ENCODE data around the gene FOCAD. TPM values are rescaled to one million over a fixed set of nuclear protein-coding genes. Genes with fewer than 3 reads are reported as not detected.

The FOCAD gene
- total RNA-seq, 2 donors from 2014 or later = 51.6 to 56.8 TPM

DNA sequence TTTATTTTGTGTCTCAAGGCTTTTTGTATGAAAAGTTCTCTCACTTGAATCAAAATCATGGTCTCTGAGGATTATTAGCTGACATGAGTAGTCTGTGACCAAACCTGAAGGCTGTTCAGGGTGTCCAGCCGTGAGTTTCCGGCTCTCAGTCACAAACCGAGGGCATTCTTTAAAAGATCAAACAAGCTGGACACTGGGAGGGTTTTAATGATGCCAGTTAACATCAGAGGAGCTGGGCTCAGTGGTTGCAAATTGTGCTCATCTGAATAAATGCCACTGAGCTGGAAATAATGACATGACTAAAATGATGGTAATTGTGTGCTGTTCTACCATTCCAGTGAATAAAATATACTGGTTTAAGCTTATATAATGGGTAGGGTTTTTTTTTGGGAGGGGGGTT lies 153.1 kb downstream of the FOCAD start:
- TF ChIP-seq, protein P1, sequence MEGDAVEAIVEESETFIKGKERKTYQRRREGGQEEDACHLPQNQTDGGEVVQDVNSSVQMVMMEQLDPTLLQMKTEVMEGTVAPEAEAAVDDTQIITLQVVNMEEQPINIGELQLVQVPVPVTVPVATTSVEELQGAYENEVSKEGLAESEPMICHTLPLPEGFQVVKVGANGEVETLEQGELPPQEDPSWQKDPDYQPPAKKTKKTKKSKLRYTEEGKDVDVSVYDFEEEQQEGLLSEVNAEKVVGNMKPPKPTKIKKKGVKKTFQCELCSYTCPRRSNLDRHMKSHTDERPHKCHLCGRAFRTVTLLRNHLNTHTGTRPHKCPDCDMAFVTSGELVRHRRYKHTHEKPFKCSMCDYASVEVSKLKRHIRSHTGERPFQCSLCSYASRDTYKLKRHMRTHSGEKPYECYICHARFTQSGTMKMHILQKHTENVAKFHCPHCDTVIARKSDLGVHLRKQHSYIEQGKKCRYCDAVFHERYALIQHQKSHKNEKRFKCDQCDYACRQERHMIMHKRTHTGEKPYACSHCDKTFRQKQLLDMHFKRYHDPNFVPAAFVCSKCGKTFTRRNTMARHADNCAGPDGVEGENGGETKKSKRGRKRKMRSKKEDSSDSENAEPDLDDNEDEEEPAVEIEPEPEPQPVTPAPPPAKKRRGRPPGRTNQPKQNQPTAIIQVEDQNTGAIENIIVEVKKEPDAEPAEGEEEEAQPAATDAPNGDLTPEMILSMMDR (conservative IDR thresholded peaks at IDR 0.05) = no peak
- H3K36me3 Mint-ChIP-seq (ENCODE audit: low read depth) = peaks cover 22% of the 10 kb centered on the region
- DNase-seq = no peak
- peaks cover 9% of the 10 kb centered on the region for H3K4me1 Mint-ChIP-seq
- Histone ChIP-seq H3K27ac (ENCODE audit: low read depth, low read length) (peak overlapping the region; percentile 16), H3K9ac (ENCODE audit: extremely low read depth, low read length, poor library complexity, severe bottlenecking) (no peak overlapping the region), H3K9me3 (ENCODE audit: control insufficient read depth, low read length) (no peaks in the 10 kb centered on the region), H3K4me3 (ENCODE audit: low read length) (no peak overlapping the region), H3K4me1 (ENCODE audit: control insufficient read depth, insufficient read depth, low read length) (no peaks in the 10 kb centered on the region), H3K27me3 (ENCODE audit: control insufficient read depth, insufficient read depth, low read length, poor library complexity, severe bottlenecking) (no peaks in the 10 kb centered on the region), H3K36me3 (ENCODE audit: control insufficient read depth, insufficient read depth, low read length) (peaks cover 9% of the 10 kb centered on the region)
- no peaks in the 10 kb centered on the region for H3K9me3 Mint-ChIP-seq
- no peak overlapping the region for H3K4me3 Mint-ChIP-seq
- H3K27me3 Mint-ChIP-seq (ENCODE audit: insufficient read depth) = no peaks in the 10 kb centered on the region
- WGBS, 2 experiments (ENCODE audit: insufficient coverage in 1 of 2, insufficient read length in 1 of 2) = 88 to 91% methylated on average over 3 of the region's 3 CpGs
- H3K27ac Mint-ChIP-seq = no peak overlapping the region

DNA sequence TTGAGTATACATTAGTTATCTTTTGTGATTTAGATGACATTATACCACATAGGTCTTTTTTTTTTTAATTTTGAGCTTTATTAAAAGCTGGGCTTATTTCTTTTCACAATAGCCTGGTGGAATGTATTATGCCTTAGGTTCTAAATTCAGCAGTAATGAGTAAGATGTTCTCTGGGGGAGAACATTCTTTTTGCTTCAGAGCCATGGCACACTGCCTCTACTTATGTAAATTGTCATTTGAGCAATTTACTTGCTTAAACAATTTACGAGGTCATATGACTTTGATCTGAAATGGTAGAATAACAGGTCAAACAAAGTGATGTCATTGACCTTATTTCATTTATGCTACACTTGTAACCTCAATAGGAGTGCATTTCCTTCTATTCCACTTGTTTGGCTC lies 154.2 kb downstream of the FOCAD start:
- no peaks in the 10 kb centered on the region for H3K9me3 ChIP-seq (ENCODE audit: control insufficient read depth, low read length)
- H3K27me3 ChIP-seq (ENCODE audit: control insufficient read depth, insufficient read depth, low read length, poor library complexity, severe bottlenecking) = no peaks in the 10 kb centered on the region
- Mint-ChIP-seq H3K4me3 (no peak overlapping the region), H3K4me1 (peaks cover 9% of the 10 kb centered on the region), H3K27ac (no peak overlapping the region), H3K36me3 (ENCODE audit: low read depth) (peaks cover 22% of the 10 kb centered on the region), H3K27me3 (ENCODE audit: insufficient read depth) (no peaks in the 10 kb centered on the region), H3K9me3 (no peaks in the 10 kb centered on the region)
- no peak overlapping the region for H3K9ac ChIP-seq (ENCODE audit: extremely low read depth, low read length, poor library complexity, severe bottlenecking)
- H3K4me3 ChIP-seq (ENCODE audit: low read length) = no peak overlapping the region
- WGBS, 2 experiments (ENCODE audit: insufficient coverage in 1 of 2, insufficient read length in 1 of 2) = 90 to 100% methylated on average over 1 of the region's 1 CpG
- no peak overlapping the region for H3K27ac ChIP-seq (ENCODE audit: low read depth, low read length)
- H3K4me1 ChIP-seq (ENCODE audit: control insufficient read depth, insufficient read depth, low read length) = no peaks in the 10 kb centered on the region
- TF ChIP-seq, protein P1 (conservative IDR thresholded peaks at IDR 0.05) = no peak
- no peak for DNase-seq
- peaks cover 9% of the 10 kb centered on the region for H3K36me3 ChIP-seq (ENCODE audit: control insufficient read depth, insufficient read depth, low read length)

DNA sequence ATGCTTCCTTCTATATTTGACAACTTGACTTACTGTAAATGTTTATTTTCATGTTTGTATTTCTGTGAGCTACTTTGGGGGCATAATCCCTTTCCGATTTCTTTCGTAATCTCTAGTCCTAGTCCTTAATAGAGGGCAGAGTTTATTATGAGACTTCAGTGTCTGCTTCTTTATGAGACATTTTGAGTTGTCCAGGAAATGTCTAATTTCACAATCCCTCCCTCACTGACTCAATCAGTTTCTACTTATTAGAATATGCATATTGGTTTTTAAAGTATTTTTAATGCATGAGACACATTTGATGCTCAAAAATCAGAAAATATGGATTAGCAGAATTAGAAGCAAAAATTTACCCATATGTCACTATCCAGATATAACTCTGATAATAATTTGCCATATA lies 160.9 kb downstream of the FOCAD start:
- TF ChIP-seq, protein P1 (conservative IDR thresholded peaks at IDR 0.05) = no peak
- H3K27me3 Mint-ChIP-seq (ENCODE audit: insufficient read depth) = no peaks in the 10 kb centered on the region
- Histone ChIP-seq H3K36me3 (ENCODE audit: control insufficient read depth, insufficient read depth, low read length) (no peaks in the 10 kb centered on the region), H3K9me3 (ENCODE audit: control insufficient read depth, low read length) (no peaks in the 10 kb centered on the region), H3K9ac (ENCODE audit: extremely low read depth, low read length, poor library complexity, severe bottlenecking) (no peak overlapping the region), H3K4me3 (ENCODE audit: low read length) (no peak overlapping the region), H3K27ac (ENCODE audit: low read depth, low read length) (no peak overlapping the region), H3K27me3 (ENCODE audit: control insufficient read depth, insufficient read depth, low read length, poor library complexity, severe bottlenecking) (no peaks in the 10 kb centered on the region), H3K4me1 (ENCODE audit: control insufficient read depth, insufficient read depth, low read length) (no peaks in the 10 kb centered on the region)
- no peak overlapping the region for H3K27ac Mint-ChIP-seq
- peaks cover 7% of the 10 kb centered on the region for H3K36me3 Mint-ChIP-seq (ENCODE audit: low read depth)
- H3K4me3 Mint-ChIP-seq = no peak overlapping the region
- no peaks in the 10 kb centered on the region for H3K4me1 Mint-ChIP-seq
- H3K9me3 Mint-ChIP-seq = no peaks in the 10 kb centered on the region
- 100% methylated on average over 2 of the region's 2 CpGs; no CpG with 5 or more reads in 1 of the 2 experiments for WGBS, 2 experiments (ENCODE audit: insufficient coverage in 1 of 2, insufficient read length in 1 of 2)
- DNase-seq = no peak
